GM12864 (cell line): Measurements from ENCODE around the gene SPACA7.

ENCODE experiments used
- DNase-seq: peaks from one replicate; pipeline ENCODE4 v3.0.0-alpha.2; 2011; ENCODE audit warnings: low read depth
- H3K4me3 ChIP-seq: 2 replicates; pipeline ENCODE4 v1.5.1; 2011; ENCODE audit warnings: mild to moderate bottlenecking, low read depth, low read length, control low read depth
- CTCF ChIP-seq: IDR thresholded peaks from 2 replicates; pipeline ENCODE4 v1.5.1; 2011; ENCODE audit warnings: low read depth, mild to moderate bottlenecking, moderate library complexity, low read length, control low read depth, inconsistent platforms; ENCODE audit errors: missing control alignments

SPACA7 gene

GRCh38 chr13:112465251-112466131 is 89.3 kb downstream of the SPACA7 start:
- no peak for DNase-seq
- TF ChIP-seq CTCF: no peak

GRCh38 chr13:112466132-112467058 is 90.2 kb downstream of the SPACA7 start:
- TF ChIP-seq CTCF: no peak
- no peak for DNase-seq

More at GRCh38 chr13:112465251-112466131, 89.3 kb downstream of the SPACA7 start:
- H3K4me3 ChIP-seq: no peak overlapping the region

GRCh38 chr13:112467236-112467635 is 91.1 kb downstream of the SPACA7 start:
- DNase-seq: no peak
- TF ChIP-seq CTCF: no peak
- no peak overlapping the region for H3K4me3 ChIP-seq

More at GRCh38 chr13:112466132-112467058, 90.2 kb downstream of the SPACA7 start:
- H3K4me3 ChIP-seq: no peak overlapping the region

- no peak for TF ChIP-seq CTCF
- no peak overlapping the region for H3K4me3 ChIP-seq
- no peak for DNase-seq
These were observed 91.9 kb downstream of the SPACA7 start for GRCh38 chr13:112468069-112468468.

- H3K4me3 ChIP-seq: no peak overlapping the region
- no peak for TF ChIP-seq CTCF
- no peak for DNase-seq
These were observed 93.1 kb downstream of the SPACA7 start for GRCh38 chr13:112469071-112469745.

GRCh38 chr13:112473818-112474217 is 97.7 kb downstream of the SPACA7 start:
- no peak for TF ChIP-seq CTCF
- no peak for DNase-seq
- no peak overlapping the region for H3K4me3 ChIP-seq
